ENCODE data around the gene TMEM141. TPM values are rescaled to one million over a fixed set of nuclear protein-coding genes. Genes with fewer than 3 reads are reported as not detected.

TMEM141 gene
- polyA plus RNA-seq, 1 of the 3 experiments (the other 2 are of a cell fraction), result 112 TPM

- Histone ChIP-seq H3K36me3 (replicated peaks in 1 of 2; ENCODE audit: control insufficient read depth in 1 of 2, insufficient read depth in 2 of 2, low read length in 1 of 2) (peaks cover 7 to 77% of the 10 kb centered on the region in 2 experiments), H3K9me3 (no peaks in the 10 kb centered on the region), H3K79me2 (ENCODE audit: insufficient read depth) (no peaks in the 10 kb centered on the region), H3K4me3 (ENCODE audit: low read depth in 2 of 2, low read length in 1 of 2) (no peak overlapping the region), H3K4me1 (ENCODE audit: control insufficient read depth in 1 of 2, insufficient read depth in 2 of 2, low read depth in 1 of 2, low read length in 1 of 2) (no peaks in the 10 kb centered on the region), H2AFZ (ENCODE audit: low read depth) (no peak overlapping the region), H3K27ac (ENCODE audit: low read depth in 2 of 2, low read length in 1 of 2) (no peak overlapping the region; a peak in 1 of 4 replicates), H3K9ac (no peak overlapping the region), H4K20me1 (ENCODE audit: insufficient read depth) (peaks cover 6% of the 10 kb centered on the region; the same call in 1 of the 2 replicates), H3F3A (replicated peaks; ENCODE audit: insufficient read depth) (no peaks in the 10 kb centered on the region), H3K4me2 (no peak overlapping the region), H3K27me3 (ENCODE audit: insufficient read depth) (no peaks in the 10 kb centered on the region), H3K9me2 (no peaks in the 10 kb centered on the region)
- ChIA-PET POLR2A (interaction anchor here (1.0 kb wide), 1 partner anchor 11 kb away, joined by 3 read pairs; no protein-coding TSS in a partner anchor), CTCF (interaction anchor here (0.9 to 1.5 kb wide), 4 partner anchors 10 to 38 kb away, joined by 3 to 4 read pairs (median 4); partner anchors contain the start of gene AJM1)
- 100% methylated on average over 10 of the region's 24 CpGs for WGBS (ENCODE audit: low lambda C conversion rate)
- TF ChIP-seq ELF1 (IDR thresholded peaks at IDR 0.05) (no peak), FOXJ3 (CRISPR knock-in tag; IDR thresholded peaks at IDR 0.05) (no peak), FOSL2 (IDR thresholded peaks at IDR 0.05; ENCODE audit: borderline replicate concordance, low read depth) (no peak), NRF1 (IDR thresholded peaks at IDR 0.05; ENCODE audit: low read depth, low read length) (no peak), MEF2A (IDR thresholded peaks at IDR 0.05; ENCODE audit: borderline replicate concordance, low read depth) (no peak), RFX5 (IDR thresholded peaks at IDR 0.05; ENCODE audit: low read length) (no peak), JUND (IDR thresholded peaks at IDR 0.05) (no peak), NFIC (IDR thresholded peaks at IDR 0.05; ENCODE audit: borderline replicate concordance) (no peak), TEAD4 (IDR thresholded peaks at IDR 0.05; ENCODE audit: borderline replicate concordance, insufficient read depth) (no peak), YY1 (IDR thresholded peaks at IDR 0.05; ENCODE audit: low read depth) (no peak), TCF12 (IDR thresholded peaks at IDR 0.05) (no peak), FOXM1 (IDR thresholded peaks at IDR 0.05; ENCODE audit: low read depth) (no peak), RXRA (IDR thresholded peaks at IDR 0.05; ENCODE audit: borderline replicate concordance, low read depth) (no peak), EP300 (IDR thresholded peaks at IDR 0.05; ENCODE audit: borderline replicate concordance in 1 of 2, low read depth in 1 of 2, low read length in 1 of 2) (no peak), GATA2 (CRISPR knock-in tag; IDR thresholded peaks at IDR 0.05) (no peak)
- TF ChIP-seq, protein P1, sequence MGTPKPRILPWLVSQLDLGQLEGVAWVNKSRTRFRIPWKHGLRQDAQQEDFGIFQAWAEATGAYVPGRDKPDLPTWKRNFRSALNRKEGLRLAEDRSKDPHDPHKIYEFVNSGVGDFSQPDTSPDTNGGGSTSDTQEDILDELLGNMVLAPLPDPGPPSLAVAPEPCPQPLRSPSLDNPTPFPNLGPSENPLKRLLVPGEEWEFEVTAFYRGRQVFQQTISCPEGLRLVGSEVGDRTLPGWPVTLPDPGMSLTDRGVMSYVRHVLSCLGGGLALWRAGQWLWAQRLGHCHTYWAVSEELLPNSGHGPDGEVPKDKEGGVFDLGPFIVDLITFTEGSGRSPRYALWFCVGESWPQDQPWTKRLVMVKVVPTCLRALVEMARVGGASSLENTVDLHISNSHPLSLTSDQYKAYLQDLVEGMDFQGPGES (IDR thresholded peaks at IDR 0.05; ENCODE audit: low read depth, low read length), result no peak
- TF ChIP-seq, protein P2, sequence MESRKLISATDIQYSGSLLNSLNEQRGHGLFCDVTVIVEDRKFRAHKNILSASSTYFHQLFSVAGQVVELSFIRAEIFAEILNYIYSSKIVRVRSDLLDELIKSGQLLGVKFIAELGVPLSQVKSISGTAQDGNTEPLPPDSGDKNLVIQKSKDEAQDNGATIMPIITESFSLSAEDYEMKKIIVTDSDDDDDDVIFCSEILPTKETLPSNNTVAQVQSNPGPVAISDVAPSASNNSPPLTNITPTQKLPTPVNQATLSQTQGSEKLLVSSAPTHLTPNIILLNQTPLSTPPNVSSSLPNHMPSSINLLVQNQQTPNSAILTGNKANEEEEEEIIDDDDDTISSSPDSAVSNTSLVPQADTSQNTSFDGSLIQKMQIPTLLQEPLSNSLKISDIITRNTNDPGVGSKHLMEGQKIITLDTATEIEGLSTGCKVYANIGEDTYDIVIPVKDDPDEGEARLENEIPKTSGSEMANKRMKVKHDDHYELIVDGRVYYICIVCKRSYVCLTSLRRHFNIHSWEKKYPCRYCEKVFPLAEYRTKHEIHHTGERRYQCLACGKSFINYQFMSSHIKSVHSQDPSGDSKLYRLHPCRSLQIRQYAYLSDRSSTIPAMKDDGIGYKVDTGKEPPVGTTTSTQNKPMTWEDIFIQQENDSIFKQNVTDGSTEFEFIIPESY (IDR thresholded peaks at IDR 0.05; ENCODE audit: borderline replicate concordance, low read depth), result no peak
- DNase-seq, result no peak
Observed at GRCh38 chr9:136826703-136827582, 35.8 kb downstream of the TMEM141 start.
